ENCODE results near the gene KIF17.

DNA sequence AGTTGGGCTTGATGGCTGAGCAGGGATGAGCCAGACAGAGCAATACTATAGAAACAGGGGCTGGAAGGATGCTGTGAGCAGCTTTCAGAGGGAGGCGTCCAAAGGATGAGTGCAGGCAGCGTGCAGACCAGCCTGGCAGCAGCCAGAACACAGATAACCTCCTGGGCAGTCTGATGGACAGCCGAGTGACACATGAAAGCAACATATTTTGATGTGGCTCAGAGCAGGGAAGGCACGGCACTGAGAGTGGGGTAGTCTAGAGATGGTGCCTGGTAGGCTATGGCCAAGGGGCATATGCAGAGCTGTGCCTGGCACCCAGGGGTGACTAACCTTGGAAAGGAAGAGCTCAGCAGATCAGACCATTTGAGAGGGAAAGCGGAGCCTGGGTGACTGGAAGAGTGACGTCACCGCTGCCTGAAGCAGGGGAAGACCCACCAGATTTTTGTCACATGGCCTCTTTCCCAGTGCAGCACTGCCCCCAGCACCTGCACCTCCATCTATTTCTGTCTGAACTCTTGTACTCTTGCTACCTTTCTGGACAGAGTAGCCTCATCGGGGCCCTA lies 80.9 kb downstream of the KIF17 start:
- TF ChIP-seq MAZ (IDR thresholded peaks at IDR 0.05; ENCODE audit: borderline replicate concordance, low read depth, low read length): no peak
- TF ChIP-seq, protein P1, sequence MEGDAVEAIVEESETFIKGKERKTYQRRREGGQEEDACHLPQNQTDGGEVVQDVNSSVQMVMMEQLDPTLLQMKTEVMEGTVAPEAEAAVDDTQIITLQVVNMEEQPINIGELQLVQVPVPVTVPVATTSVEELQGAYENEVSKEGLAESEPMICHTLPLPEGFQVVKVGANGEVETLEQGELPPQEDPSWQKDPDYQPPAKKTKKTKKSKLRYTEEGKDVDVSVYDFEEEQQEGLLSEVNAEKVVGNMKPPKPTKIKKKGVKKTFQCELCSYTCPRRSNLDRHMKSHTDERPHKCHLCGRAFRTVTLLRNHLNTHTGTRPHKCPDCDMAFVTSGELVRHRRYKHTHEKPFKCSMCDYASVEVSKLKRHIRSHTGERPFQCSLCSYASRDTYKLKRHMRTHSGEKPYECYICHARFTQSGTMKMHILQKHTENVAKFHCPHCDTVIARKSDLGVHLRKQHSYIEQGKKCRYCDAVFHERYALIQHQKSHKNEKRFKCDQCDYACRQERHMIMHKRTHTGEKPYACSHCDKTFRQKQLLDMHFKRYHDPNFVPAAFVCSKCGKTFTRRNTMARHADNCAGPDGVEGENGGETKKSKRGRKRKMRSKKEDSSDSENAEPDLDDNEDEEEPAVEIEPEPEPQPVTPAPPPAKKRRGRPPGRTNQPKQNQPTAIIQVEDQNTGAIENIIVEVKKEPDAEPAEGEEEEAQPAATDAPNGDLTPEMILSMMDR (IDR thresholded peaks at IDR 0.05): no peak
